Activated naive CD4-positive, alpha-beta T cell treated with anti-CD3 and anti-CD28 coated beads, Interleukin-2, amount 50 U/mL, for 16 hours (primary cell): ENCODE measurements around the gene RASGRP3.

Experiments
- DNase-seq: peaks from one replicate; pipeline ENCODE4 v3.0.0-alpha.2; 2020

Gene RASGRP3

GRCh38 chr2:33595385-33595784, 118.9 kb downstream of the RASGRP3 start:
- no peak for DNase-seq

GRCh38 chr2:33597026-33597425, 120.6 kb downstream of the RASGRP3 start:
- DNase-seq = no peak

GRCh38 chr2:33598561-33599174, 122.2 kb downstream of the RASGRP3 start:
- peak; percentile 36 for DNase-seq

GRCh38 chr2:33599175-33599942, 122.9 kb downstream of the RASGRP3 start, which contains the start of gene FAM98A:
TSS of gene FAM98A (minus strand) at chr2:33599299. CDS start at chr2:33599221, 78 bp downstream.
- peak; percentile 99 for DNase-seq

GRCh38 chr2:33599943-33600192, 123.4 kb downstream of the RASGRP3 start:
- DNase-seq = no peak

- no peak for DNase-seq
Measured at GRCh38 chr2:33602201-33602830, 125.9 kb downstream of the RASGRP3 start.

- no peak for DNase-seq
Measured at GRCh38 chr2:33603416-33603815, 127.0 kb downstream of the RASGRP3 start.

- DNase-seq = no peak
Measured at GRCh38 chr2:33605056-33605455, 128.6 kb downstream of the RASGRP3 start.

- DNase-seq = no peak
Measured at GRCh38 chr2:33606100-33606499, 129.7 kb downstream of the RASGRP3 start.

- no peak for DNase-seq
Measured at GRCh38 chr2:33606622-33607021, 130.2 kb downstream of the RASGRP3 start.

GRCh38 chr2:33607251-33607721, 130.8 kb downstream of the RASGRP3 start:
- no peak for DNase-seq

GRCh38 chr2:33607905-33608304, 131.5 kb downstream of the RASGRP3 start:
- no peak for DNase-seq

- no peak for DNase-seq
Measured at GRCh38 chr2:33614190-33614589, 137.7 kb downstream of the RASGRP3 start.
